SK-N-MC (cell line): Measurements from ENCODE around the gene CTRB2.

Experiments
- EZH2 ChIP-seq: fragments of 200-600 bp; sonication (generic); IDR thresholded peaks from one replicate; pipeline ENCODE4 v1.6.1; 2017; ENCODE audit warnings: antibody characterized with exemption
- POLR2AphosphoS5 ChIP-seq: IDR thresholded peaks from 2 replicates; pipeline ENCODE4 v1.6.1; 2012; ENCODE audit warnings: mild to moderate bottlenecking, low read depth, low read length, borderline replicate concordance

GRCh38 chr16:75241955-75242354, 35.0 kb upstream of the CTRB2 start:
- TF ChIP-seq EZH2 (no peak), POLR2AphosphoS5 (no peak)
